ENCODE data around the gene CNTNAP2. TPM values are rescaled to one million over a fixed set of nuclear protein-coding genes. Genes with fewer than 3 reads are reported as not detected.

The CNTNAP2 gene
- total and polyA plus RNA-seq, 9 of the 15 experiments (the other 6 are each of a cell fraction or from before 2014, with no cell fraction given), result 0.04 to 0.62 (median 0.09) TPM; not detected in 4

GRCh38 chr7:146683439-146683838 lies 566.8 kb downstream of the CNTNAP2 start:
- ChIA-PET CTCF (ENCODE audit: low intra/inter-chr PET ratio) (no interaction called here), POLR2A (no interaction called here)
- no TSS peak for BruUV-seq (replicated peaks)
- no peak for DNase-seq (ENCODE audit: extremely low read depth in 1 of 4, low spot score in 3 of 4)
- Histone ChIP-seq H3K4me1 (replicated peaks in 1 of 2; ENCODE audit: control insufficient read depth in 2 of 2, insufficient read depth in 2 of 2, low read length in 2 of 2) (no peaks in the 10 kb centered on the region), H3K9ac (ENCODE audit: insufficient read depth in 1 of 2, low read depth in 2 of 2, low read length in 2 of 2) (no peak overlapping the region), H3K27ac (ENCODE audit: extremely low read depth, low read depth, low read length) (no peak overlapping the region), H3K4me3 (no peak overlapping the region), H3K79me2 (ENCODE audit: control insufficient read depth, insufficient read depth, low read length) (no peaks in the 10 kb centered on the region), H2AFZ (ENCODE audit: low read depth, low read length) (no peak overlapping the region), H3K9me1 (ENCODE audit: control insufficient read depth, insufficient read depth, low read length) (no peaks in the 10 kb centered on the region), H3K36me3 (ENCODE audit: control insufficient read depth, insufficient read depth, low read length) (no peaks in the 10 kb centered on the region), H4K20me1 (replicated peaks; ENCODE audit: control insufficient read depth, insufficient read depth, low read length) (no peaks in the 10 kb centered on the region), H3K9me3 (replicated peaks; ENCODE audit: control insufficient read depth, insufficient read depth, low read depth, low read length) (no peaks in the 10 kb centered on the region), H3K4me2 (ENCODE audit: insufficient read depth, low read length) (no peak overlapping the region), H3K27me3 (ENCODE audit: control insufficient read depth in 2 of 2, insufficient read depth in 2 of 2, low read length in 2 of 2) (no peaks in the 10 kb centered on the region)
- in situ Hi-C loops (cut with MboI), result no loop called here
- 0% methylated on average over 1 of the region's 1 CpG for WGBS (ENCODE audit: insufficient coverage, low coverage, missing lambda C conversion rate)
- no peak for FAIRE-seq
- intact Hi-C loops (cut with micrococcal nuclease), result no loop called here
- TF ChIP-seq ZNF57 (CRISPR knock-in tag; IDR thresholded peaks at IDR 0.05) (no peak), MYNN (IDR thresholded peaks at IDR 0.05) (no peak), MYNN (CRISPR knock-in tag; IDR thresholded peaks at IDR 0.05) (no peak), ZNF280B (CRISPR knock-in tag; IDR thresholded peaks at IDR 0.05) (no peak), RAD21 (CRISPR knock-in tag; conservative IDR thresholded peaks at IDR 0.05 in 1 of 2, IDR thresholded peaks at IDR 0.05 in 1 of 2) (no peak), CREB3L1 (IDR thresholded peaks at IDR 0.05; ENCODE audit: borderline replicate concordance, low read depth) (no peak), ZNF431 (CRISPR knock-in tag; IDR thresholded peaks at IDR 0.05) (no peak)
- no peak for ATAC-seq
